Activated CD4-positive, CD25-positive, alpha-beta regulatory T cell treated with anti-CD3 and anti-CD28 coated beads, Interleukin-2, amount 50 U/mL, for 24 hours (primary cell): ENCODE data around the gene OR4C13.
"Not testable (repeated sequence)": the region's sequence is repeated elsewhere in the genome, so short reads cannot be mapped to it uniquely, and the experiment has no call there.

ENCODE experiments used
- ATAC-seq, 2 donors: fragments of 150-1000 bp; cut with Tn5 transposase; one replicate each; pipeline ENCODE4 v1.10.0; 2021; ENCODE audit warnings: mild to moderate bottlenecking in 1 of 2, moderate library complexity in 1 of 2

Gene OR4C13

DNA sequence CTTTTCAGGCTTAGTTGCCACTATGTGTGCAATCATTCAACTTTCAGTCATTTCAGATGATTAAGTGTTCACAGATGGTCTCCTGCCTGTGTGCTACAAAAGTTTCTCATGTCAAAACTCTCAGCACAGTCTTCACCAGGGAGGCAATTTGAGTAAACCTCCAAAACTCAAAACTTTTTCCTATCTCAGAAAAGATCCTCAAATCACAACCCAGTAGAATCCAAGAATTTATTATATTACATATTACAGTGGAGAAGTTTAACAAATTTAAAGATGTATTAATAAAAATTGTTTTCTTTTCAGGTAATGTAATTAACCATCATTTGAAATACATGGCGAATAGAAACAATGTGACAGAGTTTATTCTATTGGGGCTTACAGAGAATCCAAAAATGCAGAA is at the start of gene OR4C13:
TSS of gene OR4C13 (plus strand) at position 301 of the 400 bp plus-strand sequence. CDS start at position 333, 32 bp downstream.
- ATAC-seq = no peak

DNA sequence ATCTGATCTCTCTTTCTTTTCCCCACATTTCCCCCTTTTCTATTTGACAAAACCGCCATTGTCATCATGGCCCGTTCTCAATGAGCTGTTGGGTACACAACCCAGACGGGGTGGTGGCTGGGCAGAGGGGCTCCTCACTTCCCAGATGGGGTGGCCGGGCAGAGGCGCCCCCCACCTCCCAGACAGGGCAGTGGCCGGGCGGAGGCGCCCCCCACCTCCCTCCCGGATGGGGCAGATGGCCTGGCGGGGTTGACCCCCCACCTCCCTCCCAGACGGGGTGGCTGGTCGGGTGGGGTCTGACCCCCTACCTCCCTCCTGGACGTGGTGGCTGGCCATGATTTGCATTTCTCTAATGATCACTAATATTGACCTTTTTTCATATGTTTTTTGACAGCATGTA is 40.7 kb upstream of the OR4C13 start:
- ATAC-seq = not testable (repeated sequence)

DNA sequence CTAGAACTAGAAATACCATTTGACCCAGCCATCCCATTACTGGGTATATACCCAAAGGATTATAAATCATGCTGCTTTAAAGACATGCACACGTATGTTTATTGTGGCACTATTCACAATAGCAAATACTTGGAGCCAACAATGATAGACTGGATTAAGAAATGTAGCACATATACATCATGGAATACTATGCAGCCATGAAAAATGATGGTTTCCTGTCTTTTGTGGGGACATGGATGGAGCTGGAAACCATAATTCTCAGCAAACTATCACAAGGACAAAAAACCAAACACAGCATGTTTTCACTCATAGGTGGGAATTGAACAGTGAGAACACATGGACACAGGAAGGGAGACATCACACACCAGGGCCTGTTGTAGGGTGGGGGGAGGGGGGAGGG is 3.5 kb upstream of the OR4C13 start:
- ATAC-seq = not testable (repeated sequence)

DNA sequence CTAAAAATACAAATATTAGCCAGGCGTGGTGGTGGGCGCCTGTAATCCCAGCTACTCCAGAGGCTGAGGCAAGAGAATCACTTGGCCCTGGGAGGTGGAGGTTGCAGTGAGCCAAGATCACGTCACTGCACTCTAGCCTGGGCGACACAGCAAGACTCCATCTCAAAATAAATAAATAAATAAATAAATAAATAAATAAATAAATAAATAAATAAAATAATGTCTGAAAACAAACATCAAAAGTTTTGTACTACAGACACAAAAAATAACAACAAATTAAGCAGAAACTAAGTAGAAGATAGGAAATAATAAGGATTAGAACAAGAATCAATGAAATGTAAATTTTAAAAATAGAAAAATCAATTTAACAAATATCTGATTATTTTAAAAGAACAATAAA is 21.2 kb downstream of the OR4C13 start:
- not testable (repeated sequence) for ATAC-seq

DNA sequence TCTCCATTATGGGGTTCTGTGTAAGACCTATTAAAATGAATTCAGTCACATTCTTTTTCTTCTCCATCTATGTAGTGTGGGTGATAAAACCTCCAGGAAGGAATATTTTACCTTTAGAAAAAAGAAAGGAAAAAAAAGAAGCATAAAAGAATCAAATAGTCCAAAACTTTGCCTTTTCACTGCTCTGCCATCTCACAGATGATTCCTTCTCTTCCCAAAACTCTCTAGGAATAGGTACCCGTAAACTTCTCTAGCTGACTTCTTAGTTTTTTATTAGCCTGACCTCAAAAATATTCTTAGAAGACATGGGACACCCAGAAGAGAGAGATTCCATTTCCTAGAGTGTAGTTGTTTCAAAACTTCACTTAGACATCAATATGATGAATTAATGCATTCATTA is 30.2 kb downstream of the OR4C13 start, which contains the start of gene OR4C12:
TSS of gene OR4C12 (minus strand) at position 101 of the 400 bp plus-strand sequence. CDS start at position 67, 34 bp downstream.
- ATAC-seq = not testable (repeated sequence)

DNA sequence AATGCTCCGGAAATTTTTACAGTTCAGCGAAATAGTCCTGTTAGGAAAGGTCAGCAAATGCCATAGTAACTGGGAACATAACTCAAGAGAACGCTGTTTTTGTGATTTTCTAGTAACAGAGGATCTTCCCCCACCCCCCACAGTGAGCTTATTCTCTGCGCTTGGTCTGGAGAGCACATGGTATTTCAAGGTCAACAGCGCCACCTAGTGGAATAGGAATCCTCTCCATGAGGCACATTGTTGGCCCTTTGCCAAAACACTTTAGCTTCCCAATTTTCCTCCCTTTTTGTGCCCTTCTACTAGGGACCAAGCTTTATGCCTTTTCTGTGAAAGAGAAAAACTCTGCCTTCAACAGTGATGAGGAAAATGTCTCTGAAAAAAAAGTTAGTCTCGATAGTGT is 43.4 kb downstream of the OR4C13 start:
- no peak for ATAC-seq
